Transverse colon (tissue), 4 donors: ENCODE data around the gene USP50. TPM values are rescaled to one million over a fixed set of nuclear protein-coding genes. Genes with fewer than 3 reads are reported as not detected.
"Not testable (repeated sequence)": the region's sequence is repeated elsewhere in the genome, so short reads cannot be mapped to it uniquely, and the experiment has no call there.

ENCODE experiments used
- DNase-seq: peaks from one replicate; pipeline ENCODE4 v3.0.0-alpha.2; 2019
- H3K27ac ChIP-seq, 4 donors: fragments of 200-600 bp; sonication (generic); 2 replicates each; pipeline ENCODE4 v1.5.1; 2016 to 2018; ENCODE audit warnings: inconsistent platforms in 4 of 4
- H3K27me3 ChIP-seq: fragments of 200-600 bp; sonication (generic); 2 replicates; pipeline ENCODE4 v1.5.1; 2017; ENCODE audit warnings: inconsistent platforms
- H3K36me3 ChIP-seq, 4 donors: fragments of 200-600 bp; sonication (generic); 2 replicates each; pipeline ENCODE4 v1.5.1; 2017 to 2019; ENCODE audit warnings: inconsistent platforms in 4 of 4
- H3K4me1 ChIP-seq, 4 donors: fragments of 200-600 bp; sonication (generic); 2 replicates each; pipeline ENCODE4 v1.5.1; 2017 to 2020; ENCODE audit warnings: inconsistent platforms in 4 of 4
- H3K4me3 ChIP-seq, 4 donors: fragments of 200-600 bp; sonication (generic); 1 replicate in 1 of 4; 2 replicates in 3 of 4; pipeline versions ENCODE4 v1.5.1 to v1.6.1; 2017 to 2019; ENCODE audit warnings: inconsistent platforms in 4 of 4
- H3K9me3 ChIP-seq, 2 donors: fragments of 200-600 bp; sonication (generic); 2 replicates each; pipeline ENCODE4 v1.5.1; 2017 to 2019; ENCODE audit warnings: inconsistent platforms in 2 of 2
- CTCF ChIP-seq, 5 experiments: fragments of 200-600 bp in 3 of 5; fragments of 450-650 bp in 2 of 5; sonication (generic) in 3 of 5; IDR thresholded peaks; 1 replicate in 2 of 5; 2 replicates in 3 of 5; pipeline ENCODE4 v1.5.1; 2016 to 2017; ENCODE audit warnings: antibody characterized with exemption in 5 of 5, inconsistent platforms in 3 of 5, mild to moderate bottlenecking in 2 of 5, moderate library complexity in 1 of 5
- EP300 ChIP-seq: sonication (generic); formaldehyde crosslinking; IDR thresholded peaks from one replicate; pipeline ENCODE4 v1.6.1; 2017; ENCODE audit warnings: antibody characterized with exemption, low read depth
- POLR2A ChIP-seq: fragments of 450-650 bp; IDR thresholded peaks from one replicate; pipeline ENCODE4 v1.6.1; 2016; ENCODE audit warnings: antibody characterized with exemption, mild to moderate bottlenecking, moderate library complexity
- POLR2AphosphoS5 ChIP-seq, 3 donors: sonication (generic); formaldehyde crosslinking; IDR thresholded peaks; one replicate each; pipeline ENCODE4 v1.6.1; 2016; ENCODE audit warnings: antibody characterized with exemption in 3 of 3
- WGBS, 2 donors: methylation state at CpG; one replicate each; pipeline ENCODE4 v1.1.5; 2018; ENCODE audit warnings: low coverage in 1 of 2; 5-methylcytosine and 5-hydroxymethylcytosine counted together
- in situ Hi-C, 4 donors: fragments of 200-750 bp; cut with MboI; loops; one replicate each; pipeline versions ENCODE4 v1.15.0 to v1.15.1; 2017; ENCODE audit warnings: low sequenced_read_pairs in 3 of 4, low pct_ligation_motif_present in 1 of 4, low pct_unique_long_range_greater_than_20kb in 1 of 4
- intact Hi-C: fragments of 100-400 bp; cut with DNase I; formaldehyde crosslinking; loops from one replicate; pipeline ENCODE4 v1.15.1; 2023; ENCODE audit warnings: low total_unique reads
- total RNA-seq, 4 donors: library from RNA; depleted of rRNA; stranded (reverse); fragments of >200 nt; gene quantifications; one replicate each; pipeline ENCODE4 v1.1.0, GENCODE V29; 2016

Gene USP50
- total RNA-seq, 4 donors from 2014 or later = not detected

GRCh38 chr15:50506121-50506520, 40.3 kb downstream of the USP50 start:
- H3K27me3 ChIP-seq = no peaks in the 10 kb centered on the region
- no peak for DNase-seq
- peaks cover 0 to 7% (median 0%) of the 10 kb centered on the region in 4 donors for H3K36me3 ChIP-seq
- no peaks in the 10 kb centered on the region for H3K9me3 ChIP-seq
- H3K4me1 ChIP-seq = no peaks in the 10 kb centered on the region
- WGBS, 2 donors = 77 to 100% methylated on average over 1 to 8 of the region's 8 CpGs
- in situ Hi-C loops (no loop called here), intact Hi-C loops (no loop called here)
- H3K4me3 ChIP-seq = no peak overlapping the region
- TF ChIP-seq POLR2A (no peak), POLR2AphosphoS5 (IDR thresholded peaks at IDR 0.05) (no peak)
- no peak overlapping the region for H3K27ac ChIP-seq

GRCh38 chr15:50505656-50506055, 40.8 kb downstream of the USP50 start:
- intact Hi-C loops, H3K4me1 ChIP-seq, H3K4me3 ChIP-seq, H3K36me3 ChIP-seq, H3K9me3 ChIP-seq, in situ Hi-C loops, H3K27ac ChIP-seq, H3K27me3 ChIP-seq, DNase-seq: not testable (repeated sequence)
- 82 to 89% methylated on average over 2 of the region's 2 CpGs for WGBS, 2 donors

- peaks cover 0 to 33% (median 14%) of the 10 kb centered on the region in 4 donors for H3K36me3 ChIP-seq
- DNase-seq = no peak
- no peaks in the 10 kb centered on the region for H3K4me1 ChIP-seq
- H3K4me3 ChIP-seq = no peak overlapping the region
- WGBS, 2 donors = 83 to 88% methylated on average over 6 to 7 of the region's 7 CpGs
- H3K27ac ChIP-seq = no peak overlapping the region
- in situ Hi-C loops = no loop called here
- intact Hi-C loops = no loop called here
- H3K9me3 ChIP-seq = no peaks in the 10 kb centered on the region
- no peak for TF ChIP-seq POLR2AphosphoS5 (IDR thresholded peaks at IDR 0.05)
- no peak for TF ChIP-seq POLR2A
- no peak for TF ChIP-seq EP300
- TF ChIP-seq CTCF (IDR thresholded peaks at IDR 0.05) = no peak
- H3K27me3 ChIP-seq = no peaks in the 10 kb centered on the region
Measured at GRCh38 chr15:50503144-50503543, 43.3 kb downstream of the USP50 start.

GRCh38 chr15:50501815-50502214, 44.7 kb downstream of the USP50 start:
- peaks cover 0 to 44% (median 16%) of the 10 kb centered on the region in 4 donors for H3K36me3 ChIP-seq
- no peaks in the 10 kb centered on the region for H3K27me3 ChIP-seq
- no peak for DNase-seq
- in situ Hi-C loops (no loop called here), intact Hi-C loops (no loop called here)
- no peak overlapping the region for H3K27ac ChIP-seq
- no peaks in the 10 kb centered on the region for H3K9me3 ChIP-seq
- H3K4me3 ChIP-seq = no peak overlapping the region
- no peaks in the 10 kb centered on the region for H3K4me1 ChIP-seq
- TF ChIP-seq POLR2A (no peak), EP300 (no peak), CTCF (IDR thresholded peaks at IDR 0.05) (no peak), POLR2AphosphoS5 (IDR thresholded peaks at IDR 0.05) (no peak)
- WGBS, 2 donors = 84 to 86% methylated on average over 4 of the region's 4 CpGs

GRCh38 chr15:50500352-50500751, 46.1 kb downstream of the USP50 start:
- Histone ChIP-seq H3K27ac (no peak overlapping the region), H3K27me3 (no peaks in the 10 kb centered on the region), H3K4me3 (no peak overlapping the region), H3K4me1 (no peaks in the 10 kb centered on the region), H3K9me3 (no peaks in the 10 kb centered on the region), H3K36me3 (peaks cover 0 to 56% (median 19%) of the 10 kb centered on the region in 4 donors)
- in situ Hi-C loops = no loop called here
- no peak for DNase-seq
- intact Hi-C loops = no loop called here
- WGBS, 2 donors = 82 to 91% methylated on average over 1 to 3 of the region's 3 CpGs
- no peak for TF ChIP-seq CTCF (IDR thresholded peaks at IDR 0.05)
- no peak for TF ChIP-seq EP300
- TF ChIP-seq POLR2AphosphoS5 (IDR thresholded peaks at IDR 0.05) = no peak
- TF ChIP-seq POLR2A = no peak
